Hepatocyte (in vitro differentiated cells): ENCODE data around the gene CFAP73. TPM values are rescaled to one million over a fixed set of nuclear protein-coding genes. Genes with fewer than 3 reads are reported as not detected.

Source experiments
- DNase-seq: peaks from one replicate; pipeline ENCODE4 v3.0.0-alpha.2; 2016; ENCODE audit warnings: low spot score
- H2AFZ ChIP-seq: fragments of 200-600 bp; sonication (generic); 2 replicates; pipeline ENCODE4 v1.6.0; 2016; ENCODE audit warnings: antibody characterized with exemption, mild to moderate bottlenecking
- H3K27ac ChIP-seq: fragments of 200-600 bp; sonication (generic); 2 replicates; pipeline ENCODE4 v1.5.1; 2016; ENCODE audit warnings: mild to moderate bottlenecking
- H3K27me3 ChIP-seq: fragments of 200-600 bp; sonication (generic); 2 replicates; pipeline ENCODE4 v1.6.1; 2016
- H3K36me3 ChIP-seq: fragments of 200-600 bp; sonication (generic); replicated peaks from 2 replicates; pipeline ENCODE4 v1.5.1; 2016; ENCODE audit warnings: low read depth; ENCODE audit not compliant: insufficient read depth
- H3K4me1 ChIP-seq: fragments of 200-600 bp; sonication (generic); 2 replicates; pipeline ENCODE4 v1.5.1; 2016; ENCODE audit warnings: mild to moderate bottlenecking, moderate library complexity; ENCODE audit not compliant: insufficient read depth
- H3K4me2 ChIP-seq: fragments of 200-600 bp; sonication (generic); 2 replicates; pipeline ENCODE4 v1.6.0; 2016
- H3K4me3 ChIP-seq: fragments of 200-600 bp; sonication (generic); 2 replicates; pipeline ENCODE4 v1.5.1; 2016; ENCODE audit warnings: mild to moderate bottlenecking
- H3K79me2 ChIP-seq: fragments of 200-600 bp; sonication (generic); 2 replicates; pipeline ENCODE4 v1.6.0; 2017; ENCODE audit warnings: mild to moderate bottlenecking
- H3K9me2 ChIP-seq: fragments of 200-600 bp; sonication (generic); replicated peaks from 2 replicates; pipeline ENCODE4 v1.6.0; 2017; ENCODE audit warnings: mild to moderate bottlenecking; ENCODE audit not compliant: insufficient read depth
- H3K9me3 ChIP-seq: fragments of 200-600 bp; sonication (generic); 2 replicates; pipeline ENCODE4 v1.5.1; 2016; ENCODE audit warnings: low read depth, mild to moderate bottlenecking
- H4K20me1 ChIP-seq: fragments of 200-600 bp; sonication (generic); 2 replicates; pipeline ENCODE4 v1.6.0; 2016; ENCODE audit warnings: mild to moderate bottlenecking; ENCODE audit not compliant: insufficient read depth, poor library complexity, severe bottlenecking
- EZH2 ChIP-seq: fragments of 200-600 bp; sonication (generic); IDR thresholded peaks from 2 replicates; pipeline ENCODE4 v1.6.1; 2016; ENCODE audit warnings: antibody characterized with exemption, mild to moderate bottlenecking, borderline replicate concordance
- EZH2phosphoT487 ChIP-seq: fragments of 200-600 bp; sonication (generic); IDR thresholded peaks from one replicate; pipeline ENCODE4 v1.6.1; 2018; ENCODE audit warnings: antibody characterized with exemption, mild to moderate bottlenecking, low read depth, moderate library complexity; ENCODE audit not compliant: unreplicated experiment, severe bottlenecking
- WGBS: methylation state at CpG from one replicate; pipeline ENCODE4 v1.1.6; 2016; ENCODE audit warnings: low lambda C conversion rate; ENCODE audit errors: missing lambda C conversion rate; 5-methylcytosine and 5-hydroxymethylcytosine counted together
- polyA plus RNA-seq: library from polyadenylated mRNA; unstranded; fragments of >200 nt; fragmentation: Nextera tagmentation; extraction: Ambion mirVana; gene quantifications from 2 replicates; pipeline ENCODE4 v1.2.1, GENCODE V29; 2016
- total RNA-seq: library from RNA; depleted of rRNA; stranded (reverse); fragments of >200 nt; gene quantifications from 2 replicates; pipeline ENCODE4 v1.2.3, GENCODE V29; 2014
- TF ChIP-seq, protein P1 (sequence below): fragments of 200-600 bp; sonication (generic); IDR thresholded peaks from 2 replicates; pipeline ENCODE4 v1.5.1; 2016; ENCODE audit warnings: antibody characterized with exemption, mild to moderate bottlenecking; ENCODE audit not compliant: poor library complexity

The CFAP73 gene
- total and polyA plus RNA-seq, 2 experiments from 2014 or later = not detected

- H3K4me3 ChIP-seq = no peak overlapping the region
- H4K20me1 ChIP-seq = no peaks in the 10 kb centered on the region
- no peaks in the 10 kb centered on the region for H3K9me2 ChIP-seq
- no peak overlapping the region for H2AFZ ChIP-seq
- no peaks in the 10 kb centered on the region for H3K4me1 ChIP-seq
- WGBS = 41% methylated on average over 6 of the region's 6 CpGs
- no peak overlapping the region for H3K27ac ChIP-seq
- no peaks in the 10 kb centered on the region for H3K9me3 ChIP-seq
- TF ChIP-seq, protein P1, sequence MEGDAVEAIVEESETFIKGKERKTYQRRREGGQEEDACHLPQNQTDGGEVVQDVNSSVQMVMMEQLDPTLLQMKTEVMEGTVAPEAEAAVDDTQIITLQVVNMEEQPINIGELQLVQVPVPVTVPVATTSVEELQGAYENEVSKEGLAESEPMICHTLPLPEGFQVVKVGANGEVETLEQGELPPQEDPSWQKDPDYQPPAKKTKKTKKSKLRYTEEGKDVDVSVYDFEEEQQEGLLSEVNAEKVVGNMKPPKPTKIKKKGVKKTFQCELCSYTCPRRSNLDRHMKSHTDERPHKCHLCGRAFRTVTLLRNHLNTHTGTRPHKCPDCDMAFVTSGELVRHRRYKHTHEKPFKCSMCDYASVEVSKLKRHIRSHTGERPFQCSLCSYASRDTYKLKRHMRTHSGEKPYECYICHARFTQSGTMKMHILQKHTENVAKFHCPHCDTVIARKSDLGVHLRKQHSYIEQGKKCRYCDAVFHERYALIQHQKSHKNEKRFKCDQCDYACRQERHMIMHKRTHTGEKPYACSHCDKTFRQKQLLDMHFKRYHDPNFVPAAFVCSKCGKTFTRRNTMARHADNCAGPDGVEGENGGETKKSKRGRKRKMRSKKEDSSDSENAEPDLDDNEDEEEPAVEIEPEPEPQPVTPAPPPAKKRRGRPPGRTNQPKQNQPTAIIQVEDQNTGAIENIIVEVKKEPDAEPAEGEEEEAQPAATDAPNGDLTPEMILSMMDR = no peak
- TF ChIP-seq EZH2 = no peak
- TF ChIP-seq EZH2phosphoT487 = no peak
- DNase-seq = no peak
- no peaks in the 10 kb centered on the region for H3K36me3 ChIP-seq
- H3K4me2 ChIP-seq = no peak overlapping the region
- no peaks in the 10 kb centered on the region for H3K79me2 ChIP-seq
- peaks cover 33% of the 10 kb centered on the region for H3K27me3 ChIP-seq
Observed at GRCh38 chr12:113133036-113133435, 16.5 kb upstream of the CFAP73 start.

GRCh38 chr12:113133666-113134065, 15.9 kb upstream of the CFAP73 start:
- no peak overlapping the region for H3K4me2 ChIP-seq
- DNase-seq = no peak
- 88% methylated on average over 3 of the region's 3 CpGs for WGBS
- H3K4me3 ChIP-seq = no peak overlapping the region
- no peak overlapping the region for H3K27ac ChIP-seq
- TF ChIP-seq EZH2phosphoT487 (no peak), EZH2 (no peak)
- TF ChIP-seq, protein P1 = no peak
- no peaks in the 10 kb centered on the region for H3K9me2 ChIP-seq
- no peaks in the 10 kb centered on the region for H3K4me1 ChIP-seq
- H3K36me3 ChIP-seq = no peaks in the 10 kb centered on the region
- H3K9me3 ChIP-seq = no peaks in the 10 kb centered on the region
- no peaks in the 10 kb centered on the region for H4K20me1 ChIP-seq
- no peak overlapping the region for H2AFZ ChIP-seq
- H3K27me3 ChIP-seq = peaks cover 33% of the 10 kb centered on the region
- no peaks in the 10 kb centered on the region for H3K79me2 ChIP-seq

DNA sequence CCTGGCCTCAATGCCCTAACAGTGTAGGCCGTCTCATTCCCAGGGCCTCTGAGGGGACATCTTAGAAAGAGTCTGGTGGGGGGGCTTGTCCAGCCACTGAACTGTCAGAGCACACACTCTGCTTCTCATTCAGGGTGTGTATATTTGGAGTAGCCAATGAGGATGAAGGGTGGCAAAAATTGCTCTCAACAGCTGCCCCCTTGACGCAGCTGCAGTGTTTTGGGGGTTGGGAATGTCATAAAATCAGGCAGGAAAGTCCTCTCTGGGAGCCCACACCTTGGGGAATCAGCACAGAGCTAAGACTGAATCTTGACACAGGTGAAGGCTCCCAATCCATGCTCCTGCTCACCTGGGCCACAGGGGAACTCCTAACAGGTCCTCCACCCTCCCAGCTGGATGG, 15.5 kb upstream of the CFAP73 start:
- H2AFZ ChIP-seq = no peak overlapping the region
- TF ChIP-seq EZH2phosphoT487 = no peak
- no peak for TF ChIP-seq EZH2
- TF ChIP-seq, protein P1 = no peak
- no peak overlapping the region for H3K4me2 ChIP-seq
- no peaks in the 10 kb centered on the region for H3K9me3 ChIP-seq
- no peaks in the 10 kb centered on the region for H3K36me3 ChIP-seq
- no peaks in the 10 kb centered on the region for H3K4me1 ChIP-seq
- peaks cover 33% of the 10 kb centered on the region for H3K27me3 ChIP-seq
- no peaks in the 10 kb centered on the region for H4K20me1 ChIP-seq
- DNase-seq = no peak
- no peak overlapping the region for H3K27ac ChIP-seq
- WGBS = 75% methylated on average over 2 of the region's 2 CpGs
- no peaks in the 10 kb centered on the region for H3K79me2 ChIP-seq
- H3K9me2 ChIP-seq = no peaks in the 10 kb centered on the region
- no peak overlapping the region for H3K4me3 ChIP-seq

DNA sequence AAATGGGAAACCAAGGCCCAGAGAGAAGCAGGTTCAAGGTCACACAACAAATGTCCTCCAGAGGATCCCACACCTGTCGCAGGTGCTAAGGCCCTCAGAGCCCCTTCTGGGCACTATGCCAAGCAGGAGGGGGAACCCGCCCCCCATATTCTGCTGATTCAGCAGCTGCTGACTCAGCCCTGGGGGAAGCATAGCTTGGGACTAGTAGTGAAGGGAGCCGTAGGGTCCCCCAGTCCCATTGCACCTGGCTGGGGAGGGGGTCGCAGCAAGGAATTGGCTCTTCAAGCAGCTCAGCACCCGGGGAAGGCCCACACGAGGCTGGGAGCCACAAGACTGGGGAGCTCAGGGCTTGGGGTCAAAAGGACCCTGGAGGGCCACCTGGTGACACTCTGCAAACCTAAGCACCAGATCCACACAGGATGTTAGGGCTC, 15.0 kb upstream of the CFAP73 start:
- Histone ChIP-seq H3K27ac (no peak overlapping the region), H3K4me2 (no peak overlapping the region), H3K79me2 (no peaks in the 10 kb centered on the region), H3K9me2 (no peaks in the 10 kb centered on the region), H3K9me3 (no peaks in the 10 kb centered on the region), H2AFZ (no peak overlapping the region), H3K27me3 (peaks cover 33% of the 10 kb centered on the region), H3K4me3 (no peak overlapping the region), H3K36me3 (no peaks in the 10 kb centered on the region), H3K4me1 (no peaks in the 10 kb centered on the region), H4K20me1 (no peaks in the 10 kb centered on the region)
- WGBS = 79% methylated on average over 4 of the region's 6 CpGs
- no peak for DNase-seq
- no peak for TF ChIP-seq EZH2phosphoT487
- TF ChIP-seq, protein P1 = no peak
- no peak for TF ChIP-seq EZH2
